ENCODE data around the gene FRYL.
A peak's percentile ranks its signal among the peaks of the same experiment; 100 is the strongest.
"Not testable (repeated sequence)": the region's sequence is repeated elsewhere in the genome, so short reads cannot be mapped to it uniquely, and the experiment has no call there.

FRYL gene

DNA sequence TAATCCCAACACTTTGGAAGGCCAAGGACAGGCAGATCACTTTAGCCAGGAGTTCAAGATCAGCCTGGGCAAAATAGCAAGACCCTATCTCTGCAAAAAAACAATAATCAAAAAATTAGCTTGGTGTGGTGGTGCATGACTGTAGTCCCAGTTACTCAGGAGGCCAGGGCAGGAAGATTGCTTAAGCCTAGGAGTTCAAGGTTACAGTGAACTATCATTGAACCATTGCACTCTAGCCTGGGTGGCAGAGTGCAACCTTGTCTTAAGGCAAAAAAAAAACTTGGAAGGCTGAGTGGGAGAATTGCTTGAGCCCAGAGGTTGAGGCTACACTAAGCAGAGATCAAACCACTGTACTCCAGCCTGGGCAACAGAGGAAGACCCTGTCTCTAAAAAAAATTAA, 5.2 kb upstream of the FRYL start:
- no peak for DNase-seq

DNA sequence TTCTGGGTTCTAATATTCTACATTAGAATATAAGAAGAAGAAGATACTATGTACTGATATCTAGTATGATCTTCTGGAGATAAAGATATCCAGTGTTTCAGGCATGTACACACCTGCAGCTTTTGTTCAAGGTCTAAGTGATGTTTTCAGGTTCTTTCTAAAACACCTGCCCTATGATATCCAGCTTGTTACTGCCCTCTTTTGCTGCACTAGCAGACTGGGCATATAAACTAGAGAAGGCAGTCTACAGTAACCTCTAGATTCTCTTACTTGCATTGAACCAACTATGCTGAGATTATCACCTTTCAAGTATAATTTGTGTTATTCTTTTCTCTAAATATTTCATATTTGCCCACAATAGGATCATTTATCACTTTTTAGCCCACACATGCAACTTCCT, 1.9 kb upstream of the FRYL start:
- DNase-seq, result no peak

DNA sequence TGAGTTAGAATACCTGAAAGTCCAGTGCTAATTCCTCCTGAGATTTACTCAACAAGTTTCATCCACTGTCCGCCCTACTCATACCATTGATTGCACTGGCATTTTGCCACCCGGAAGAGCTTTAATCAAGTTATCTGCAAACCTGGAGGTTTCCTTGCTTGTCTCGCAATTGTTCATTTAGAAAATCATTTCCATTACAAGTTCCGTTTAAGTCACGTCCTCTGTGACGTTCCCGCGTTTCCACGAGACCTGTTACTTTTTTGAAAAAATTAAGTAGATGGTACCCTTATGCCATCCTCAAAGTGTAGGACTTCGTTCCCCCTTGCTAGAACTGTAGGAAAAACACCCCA, 761 bp upstream of the FRYL start:
- no peak for DNase-seq

DNA sequence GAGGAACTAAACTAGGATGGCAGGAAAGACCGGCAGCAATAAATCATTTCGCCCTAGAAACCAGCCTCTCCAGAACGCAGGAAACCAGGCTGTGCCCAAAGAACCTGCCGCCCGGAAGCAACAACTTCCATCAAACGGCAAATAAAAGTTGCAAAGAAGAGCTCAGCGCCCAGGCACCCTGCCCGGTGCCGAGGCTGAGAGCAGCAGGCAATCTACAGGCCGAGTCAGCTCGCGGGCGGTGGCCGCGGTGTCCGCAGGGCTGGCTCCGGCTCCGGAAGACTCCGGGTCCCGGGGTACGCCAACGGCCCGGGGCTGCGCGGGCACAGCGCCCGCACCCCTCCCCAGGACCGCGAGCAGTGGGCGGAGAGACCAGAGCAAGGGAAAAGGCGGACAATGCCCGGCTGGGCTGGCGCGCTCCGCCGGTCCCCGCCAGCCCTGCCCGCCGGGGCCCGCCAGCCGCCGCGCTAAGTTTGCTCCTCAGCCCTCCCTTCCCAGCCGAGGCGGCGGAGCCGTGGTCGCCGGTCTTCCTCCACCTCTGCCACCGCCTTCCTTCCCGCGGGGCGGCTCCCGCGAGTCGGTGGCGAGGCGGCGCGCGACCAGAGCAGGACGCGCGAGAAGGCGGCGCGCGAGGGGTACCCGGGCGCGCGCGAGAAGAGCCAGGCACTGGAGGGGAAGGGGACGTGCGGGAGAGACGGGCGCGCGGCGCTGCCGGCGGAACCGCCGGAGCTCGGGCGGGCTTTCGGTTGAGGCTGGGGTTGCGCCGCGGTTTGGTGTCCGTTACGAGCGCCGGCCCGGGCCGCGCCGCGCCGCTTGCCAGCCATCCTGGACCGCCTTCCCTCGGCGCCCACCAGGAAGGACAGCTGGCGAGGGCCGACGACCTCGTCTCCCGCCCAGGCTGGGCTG, 733 bp downstream of the FRYL start:
- peak; percentile 71 for DNase-seq

DNA sequence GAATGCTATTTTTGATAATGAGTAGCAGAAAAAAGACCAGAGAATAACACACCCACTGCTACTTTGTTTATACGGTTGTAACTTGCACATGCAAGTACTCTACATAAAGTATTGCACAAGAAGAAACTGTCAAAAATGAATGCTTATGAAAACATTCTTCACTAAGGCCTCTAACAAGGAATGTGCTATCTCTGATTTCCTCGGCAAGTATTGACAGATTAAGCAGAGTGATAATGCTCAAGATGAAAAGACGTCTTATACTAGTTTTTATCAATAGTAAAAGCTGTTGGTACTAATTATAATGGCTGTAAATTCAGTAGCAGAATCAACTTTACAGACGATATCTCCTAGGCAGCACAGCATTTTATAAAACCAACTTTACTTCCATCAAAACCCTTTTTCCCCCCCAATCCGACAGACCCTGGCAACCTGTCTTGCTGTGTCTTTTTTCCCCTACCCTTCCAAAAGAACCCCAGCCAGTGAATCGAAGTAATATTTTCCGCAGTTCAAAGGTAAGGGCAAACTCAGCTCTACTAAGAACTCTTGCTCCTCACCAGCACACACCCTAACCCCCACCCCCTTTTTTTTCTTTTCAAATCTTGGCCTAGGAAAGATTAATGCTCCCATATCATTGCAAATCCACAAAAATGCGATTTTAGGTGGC, 1.5 kb downstream of the FRYL start:
- DNase-seq, result peak; percentile 66

DNA sequence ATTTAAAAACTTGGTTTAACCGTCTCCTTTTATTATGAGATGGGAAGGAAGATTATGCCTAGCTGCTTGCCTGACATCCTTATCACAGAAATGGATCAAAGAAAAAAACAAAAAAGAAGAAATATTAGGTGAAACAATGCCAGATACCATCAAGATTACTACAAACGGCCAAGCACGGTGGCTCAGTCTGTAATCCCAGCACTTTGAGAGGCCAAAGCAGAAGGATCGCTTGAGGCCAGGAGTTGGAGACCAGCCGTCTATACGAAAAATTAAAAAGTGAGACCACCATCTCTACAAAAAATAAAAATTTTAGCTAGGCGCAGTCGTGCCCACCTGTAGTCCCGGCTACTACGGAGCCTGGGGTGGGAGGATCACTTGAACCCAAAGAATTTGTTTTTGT, 2.3 kb downstream of the FRYL start:
- no peak for DNase-seq

DNA sequence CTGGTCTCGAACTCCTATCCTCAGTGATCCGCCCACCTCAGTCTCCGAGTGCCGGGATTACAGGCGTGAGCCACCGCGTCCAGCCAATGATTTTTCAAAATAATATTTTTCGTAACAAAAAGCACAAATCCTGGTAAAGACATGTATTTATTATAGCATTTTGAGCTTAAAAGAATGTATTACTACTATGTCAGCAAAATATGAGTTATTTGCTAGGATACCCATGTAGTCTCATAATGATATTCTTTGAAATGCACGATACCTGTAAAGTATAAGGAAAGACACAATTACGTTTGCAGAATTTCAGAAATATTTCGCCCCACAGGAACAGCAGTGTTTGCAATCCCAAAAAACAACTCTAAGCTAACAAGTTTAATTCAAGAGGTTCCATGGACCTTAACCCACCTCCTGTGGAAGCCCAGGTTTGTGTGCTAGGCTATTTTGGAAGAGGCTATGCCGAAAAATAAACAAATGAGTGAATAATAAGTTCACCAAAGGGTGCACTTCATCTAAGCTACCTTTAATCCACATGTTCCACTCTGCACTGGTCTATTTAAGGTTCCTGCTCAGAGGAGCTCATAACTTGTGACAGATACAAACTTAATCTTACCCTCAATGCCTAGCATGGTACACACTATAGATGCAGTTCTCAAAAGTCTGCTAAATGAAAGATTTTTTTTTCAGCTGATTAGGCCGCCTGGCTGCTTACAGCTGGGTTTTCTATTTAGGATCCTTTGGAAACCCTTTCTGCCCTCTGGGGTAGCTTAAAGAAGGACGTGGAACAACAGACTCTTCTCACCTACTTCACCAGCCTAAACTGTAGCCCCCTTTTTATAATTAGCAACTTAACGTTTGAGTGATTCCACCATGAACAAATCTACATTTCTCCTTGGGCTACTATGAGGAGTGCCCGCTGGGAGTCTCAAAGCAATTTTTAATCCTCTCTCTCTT, 5.0 kb downstream of the FRYL start:
- DNase-seq, result no peak

- DNase-seq, result no peak
These were observed 7.5 kb downstream of the FRYL start for GRCh38 chr4:48772556-48772955.

DNA sequence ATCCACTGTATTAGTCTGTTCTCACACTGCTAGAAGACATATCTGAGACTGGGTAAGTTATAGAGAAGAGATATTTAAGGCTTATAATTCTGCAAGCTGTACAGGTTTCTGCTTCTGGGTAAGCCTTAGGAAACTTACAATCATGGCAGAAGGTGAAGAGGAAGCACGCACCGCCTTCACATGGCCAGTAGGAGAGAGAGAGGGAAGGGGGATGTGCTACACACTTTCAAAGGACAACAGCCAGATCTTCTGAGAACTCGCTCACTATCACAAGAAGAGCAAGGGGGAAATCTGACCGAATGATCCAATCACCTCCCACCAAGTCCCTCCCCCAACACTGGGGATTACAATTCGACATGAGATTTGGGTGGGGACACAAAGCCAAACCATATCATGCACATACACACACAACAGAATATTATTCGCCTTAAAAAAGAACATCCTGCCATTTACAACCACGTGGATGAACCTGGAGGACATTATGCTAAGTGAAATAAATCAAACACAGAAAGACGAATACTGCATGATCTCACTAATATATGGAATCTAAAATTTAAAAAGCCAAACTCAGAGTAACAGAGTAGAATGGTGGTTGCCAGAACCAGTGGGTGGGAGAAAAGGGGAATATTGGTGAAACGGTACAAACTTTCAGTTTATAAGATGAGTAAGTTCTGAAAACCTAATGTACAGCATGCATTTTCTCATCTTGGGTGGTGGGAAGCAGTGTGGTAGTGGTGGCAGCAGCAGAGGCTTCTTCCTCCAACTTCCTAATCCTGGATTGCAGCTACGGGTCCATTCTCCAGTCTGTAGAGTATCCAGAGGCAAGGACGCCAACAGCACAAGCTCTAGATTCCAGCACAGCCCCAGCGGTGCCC, 12.8 kb downstream of the FRYL start:
- DNase-seq, result no peak

DNA sequence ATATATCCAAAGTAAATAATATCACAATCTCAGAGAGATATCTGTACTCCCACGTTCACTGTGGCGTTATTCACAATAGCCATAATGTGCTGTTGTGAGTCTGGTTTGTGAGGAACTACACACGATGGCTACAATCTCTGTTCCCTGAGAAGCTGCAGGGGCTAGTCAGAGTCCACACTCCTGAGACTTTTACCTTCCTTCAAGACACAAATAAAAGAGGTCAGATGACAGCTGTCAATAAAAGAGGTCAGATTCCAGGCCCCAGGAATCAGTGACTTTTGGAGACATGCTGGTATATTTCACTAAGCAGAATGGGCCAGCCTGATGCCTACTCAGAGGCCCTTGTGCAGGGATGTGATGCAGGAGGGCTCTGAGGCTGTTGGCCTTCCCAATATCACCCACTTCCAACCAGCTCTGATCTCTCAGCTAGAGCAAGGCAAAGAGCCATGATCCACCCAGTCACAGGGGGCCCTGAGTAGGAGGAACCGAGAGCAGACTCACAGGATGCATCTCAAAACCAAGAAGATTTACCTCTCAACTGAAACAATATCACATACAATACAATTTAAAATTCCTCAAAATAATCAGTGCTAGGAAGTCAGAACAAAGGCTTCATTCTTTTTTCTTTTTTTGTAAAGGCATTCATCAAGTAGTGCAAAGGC, 13.8 kb downstream of the FRYL start:
- DNase-seq, result no peak

GRCh38 chr4:48762408-48762807, 17.7 kb downstream of the FRYL start:
- no peak for DNase-seq

DNA sequence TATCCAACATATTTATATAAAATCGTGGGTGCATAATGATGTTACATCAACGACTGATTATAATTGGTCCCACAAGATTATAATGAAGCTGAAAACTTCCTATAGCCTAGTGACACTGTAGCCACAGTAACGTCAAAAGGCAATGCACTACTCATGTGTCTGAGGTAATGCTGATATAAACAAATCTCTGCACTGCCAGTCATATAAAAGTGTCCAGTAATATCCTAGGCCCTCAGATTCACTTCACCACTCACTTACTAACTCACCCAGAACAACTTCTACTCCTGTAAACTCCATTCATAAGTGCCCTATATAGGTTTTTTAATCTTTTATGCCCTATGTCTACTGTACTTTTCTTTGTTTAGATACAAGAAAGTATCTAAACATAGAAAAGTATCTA, 18.8 kb downstream of the FRYL start:
- no peak for DNase-seq

- DNase-seq, result not testable (repeated sequence)
These were observed 21.4 kb downstream of the FRYL start for GRCh38 chr4:48758703-48759102.

GRCh38 chr4:48756689-48757220, 23.3 kb downstream of the FRYL start:
- DNase-seq, result no peak

DNA sequence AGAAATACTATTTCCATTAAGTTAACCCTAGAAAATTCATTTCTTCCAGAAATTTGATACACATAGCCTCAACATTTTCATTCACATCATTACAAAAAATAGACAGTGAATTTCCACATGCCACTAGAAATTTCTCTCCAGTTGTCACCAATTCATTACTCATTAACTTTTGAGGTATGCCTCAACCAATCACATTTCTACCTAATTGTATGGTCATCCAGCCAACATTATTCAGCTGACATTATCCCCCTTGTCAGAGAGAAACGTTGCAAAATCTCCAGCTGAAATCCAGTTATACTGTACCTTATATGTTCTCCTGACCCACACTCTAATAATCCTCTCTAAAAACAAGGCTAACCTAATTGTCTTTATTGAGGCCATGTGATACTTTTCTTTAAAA, 24.8 kb downstream of the FRYL start:
- DNase-seq, result no peak

DNA sequence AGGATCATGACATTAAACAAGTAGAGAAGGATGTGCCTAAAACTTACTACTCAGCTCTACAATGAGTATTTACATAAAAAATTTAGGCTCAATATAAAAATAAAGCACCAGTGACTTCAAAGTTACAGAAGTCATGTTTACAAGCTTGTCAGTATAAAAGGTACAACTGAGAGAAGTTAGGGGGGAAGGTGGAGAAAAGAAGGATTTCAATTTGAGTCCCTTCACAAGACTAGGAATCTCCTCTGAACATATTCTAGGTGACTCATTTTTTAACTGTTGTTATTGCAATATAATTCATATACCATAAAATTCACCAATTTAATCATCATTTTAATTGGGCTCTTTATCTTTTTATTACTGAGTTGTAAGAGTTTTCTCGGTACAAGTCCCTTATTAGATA, 26.9 kb downstream of the FRYL start:
- DNase-seq, result no peak

- no peak for DNase-seq
These were observed 27.4 kb downstream of the FRYL start for GRCh38 chr4:48752726-48753125.

GRCh38 chr4:48752246-48752645, 27.8 kb downstream of the FRYL start:
- no peak for DNase-seq

- no peak for DNase-seq
These were observed 31.0 kb downstream of the FRYL start for GRCh38 chr4:48748949-48749596.

GRCh38 chr4:48746608-48747362, 33.3 kb downstream of the FRYL start:
- DNase-seq, result no peak
